Measurements from ENCODE around the gene COL25A1. TPM values are rescaled to one million over a fixed set of nuclear protein-coding genes. Genes with fewer than 3 reads are reported as not detected.

Gene COL25A1
- total RNA-seq, 4 donors from 2014 or later, result 0.14 to 1.6 (median 0.32) TPM; not detected in 1

GRCh38 chr4:108943371-108943770, 359.1 kb downstream of the COL25A1 start:
- H3K9me3 ChIP-seq, result no peaks in the 10 kb centered on the region
- no peak for DNase-seq
- in situ Hi-C loops (cut with MboI; ENCODE audit: low pct_ligation_motif_present in 1 of 4, low pct_unique_long_range_greater_than_20kb in 1 of 4, low sequenced_read_pairs in 3 of 4) (no loop called here), intact Hi-C loops (cut with DNase I; ENCODE audit: low total_unique reads) (loop anchor here (2.0 kb wide), 1 partner anchor 41 kb away; no protein-coding TSS in a partner anchor)
- WGBS, 2 donors (ENCODE audit: low coverage in 1 of 2), result 72 to 74% methylated on average over 3 of the region's 3 CpGs
- no peak overlapping the region for H3K4me3 ChIP-seq
- H3K36me3 ChIP-seq, result no peaks in the 10 kb centered on the region
- no peaks in the 10 kb centered on the region for H3K27me3 ChIP-seq
- no peaks in the 10 kb centered on the region for H3K4me1 ChIP-seq
- no peak overlapping the region for H3K27ac ChIP-seq
- TF ChIP-seq POLR2AphosphoS5 (IDR thresholded peaks at IDR 0.05), result no peak
- TF ChIP-seq POLR2A (IDR thresholded peaks at IDR 0.05), result no peak
- TF ChIP-seq EP300 (IDR thresholded peaks at IDR 0.05; ENCODE audit: low read depth), result no peak
- TF ChIP-seq CTCF (IDR thresholded peaks at IDR 0.05), result no peak

- no peak for DNase-seq
- 80 to 82% methylated on average over 7 of the region's 7 CpGs for WGBS, 2 donors (ENCODE audit: low coverage in 1 of 2)
- in situ Hi-C loops (cut with MboI; ENCODE audit: low pct_ligation_motif_present in 1 of 4, low pct_unique_long_range_greater_than_20kb in 1 of 4, low sequenced_read_pairs in 3 of 4), result no loop called here
- intact Hi-C loops (cut with DNase I; ENCODE audit: low total_unique reads), result loop anchor here (2.0 kb wide), 1 partner anchor 39 kb away; no protein-coding TSS in a partner anchor
- H3K4me3 ChIP-seq, result no peak overlapping the region
- no peak overlapping the region for H3K27ac ChIP-seq
- H3K36me3 ChIP-seq, result no peaks in the 10 kb centered on the region
- no peaks in the 10 kb centered on the region for H3K27me3 ChIP-seq
- H3K4me1 ChIP-seq, result no peaks in the 10 kb centered on the region
- no peaks in the 10 kb centered on the region for H3K9me3 ChIP-seq
- TF ChIP-seq POLR2A (IDR thresholded peaks at IDR 0.05), result no peak
- no peak for TF ChIP-seq CTCF (IDR thresholded peaks at IDR 0.05)
- no peak for TF ChIP-seq EP300 (IDR thresholded peaks at IDR 0.05; ENCODE audit: low read depth)
Observed at GRCh38 chr4:108941904-108942430, 360.5 kb downstream of the COL25A1 start.

GRCh38 chr4:108940634-108941033, 361.8 kb downstream of the COL25A1 start:
- no peak for DNase-seq
- H3K36me3 ChIP-seq, result no peaks in the 10 kb centered on the region
- intact Hi-C loops (cut with DNase I; ENCODE audit: low total_unique reads), result no loop called here
- H3K4me3 ChIP-seq, result no peak overlapping the region
- no peak overlapping the region for H3K27ac ChIP-seq
- WGBS, 2 donors (ENCODE audit: low coverage in 1 of 2), result 62 to 78% methylated on average over 1 of the region's 1 CpG
- in situ Hi-C loops (cut with MboI; ENCODE audit: low pct_ligation_motif_present in 1 of 4, low pct_unique_long_range_greater_than_20kb in 1 of 4, low sequenced_read_pairs in 3 of 4), result no loop called here
- TF ChIP-seq EP300 (IDR thresholded peaks at IDR 0.05; ENCODE audit: low read depth) (no peak), POLR2A (IDR thresholded peaks at IDR 0.05) (no peak), CTCF (IDR thresholded peaks at IDR 0.05) (no peak), POLR2AphosphoS5 (IDR thresholded peaks at IDR 0.05) (no peak)
- no peaks in the 10 kb centered on the region for H3K9me3 ChIP-seq
- H3K4me1 ChIP-seq, result no peaks in the 10 kb centered on the region
- H3K27me3 ChIP-seq, result no peaks in the 10 kb centered on the region

- TF ChIP-seq CTCF (IDR thresholded peaks at IDR 0.05), result no peak
- TF ChIP-seq EP300 (IDR thresholded peaks at IDR 0.05; ENCODE audit: low read depth), result no peak
- TF ChIP-seq POLR2A (IDR thresholded peaks at IDR 0.05), result no peak
- TF ChIP-seq POLR2AphosphoS5 (IDR thresholded peaks at IDR 0.05), result no peak
- no peaks in the 10 kb centered on the region for H3K4me1 ChIP-seq
- no peak overlapping the region for H3K27ac ChIP-seq
- DNase-seq, result no peak
- intact Hi-C loops (cut with DNase I; ENCODE audit: low total_unique reads), result no loop called here
- H3K4me3 ChIP-seq, result no peak overlapping the region
- H3K27me3 ChIP-seq, result no peaks in the 10 kb centered on the region
- in situ Hi-C loops (cut with MboI; ENCODE audit: low pct_ligation_motif_present in 1 of 4, low pct_unique_long_range_greater_than_20kb in 1 of 4, low sequenced_read_pairs in 3 of 4), result no loop called here
- H3K36me3 ChIP-seq, result no peaks in the 10 kb centered on the region
- H3K9me3 ChIP-seq, result no peaks in the 10 kb centered on the region
- WGBS, 2 donors (ENCODE audit: low coverage in 1 of 2), result 76 to 84% methylated on average over 5 of the region's 5 CpGs
Observed at GRCh38 chr4:108940149-108940548, 362.3 kb downstream of the COL25A1 start.
